Measurements from ENCODE around the gene RNF215.
A peak's percentile ranks its signal among the peaks of the same experiment; 100 is the strongest.

The RNF215 gene

GRCh38 chr22:30375312-30375849 is 11.8 kb downstream of the RNF215 start:
- Histone ChIP-seq H3K4me3 (replicated peaks; ENCODE audit: insufficient read depth, low read length) (no peak overlapping the region), H3K27me3 (ENCODE audit: insufficient read depth, poor library complexity, severe bottlenecking) (no peaks in the 10 kb centered on the region), H3K27ac (replicated peaks) (no peak overlapping the region)
- DNase-seq (ENCODE audit: low read depth in 1 of 2, low spot score in 1 of 2): no peak
- TF ChIP-seq POLR2AphosphoS5 (IDR thresholded peaks at IDR 0.05; ENCODE audit: low read depth) (no peak), GABPA (IDR thresholded peaks at IDR 0.05; ENCODE audit: low read depth) (no peak), REST (IDR thresholded peaks at IDR 0.05; ENCODE audit: insufficient replicate concordance, low read depth) (no peak), SPI1 (IDR thresholded peaks at IDR 0.05; ENCODE audit: borderline replicate concordance, low read depth) (no peak), CTCF (IDR thresholded peaks at IDR 0.05; ENCODE audit: insufficient read depth, low read length) (no peak)

- peak overlapping the region; percentile 81 for H3K27ac ChIP-seq (replicated peaks)
- no peak for TF ChIP-seq POLR2AphosphoS5 (IDR thresholded peaks at IDR 0.05; ENCODE audit: low read depth)
- no peak for DNase-seq (ENCODE audit: low read depth in 1 of 2, low spot score in 1 of 2)
- H3K4me3 ChIP-seq (replicated peaks; ENCODE audit: insufficient read depth, low read length): no peak overlapping the region
- H3K27me3 ChIP-seq (ENCODE audit: insufficient read depth, poor library complexity, severe bottlenecking): no peaks in the 10 kb centered on the region
Observed at GRCh38 chr22:30373331-30374325, 13.6 kb downstream of the RNF215 start.

- H3K27me3 ChIP-seq (ENCODE audit: insufficient read depth, poor library complexity, severe bottlenecking): no peaks in the 10 kb centered on the region
- peak; percentile 27; the same call in 1 of the 2 replicates for TF ChIP-seq SPI1 (IDR thresholded peaks at IDR 0.05; ENCODE audit: borderline replicate concordance, low read depth)
- TF ChIP-seq POLR2AphosphoS5 (IDR thresholded peaks at IDR 0.05; ENCODE audit: low read depth): peak; percentile 68
- no peak for TF ChIP-seq GABPA (IDR thresholded peaks at IDR 0.05; ENCODE audit: low read depth)
- peak; percentile 38 for TF ChIP-seq REST (IDR thresholded peaks at IDR 0.05; ENCODE audit: insufficient replicate concordance, low read depth)
- peak; percentile 74 to 90 for DNase-seq (ENCODE audit: low read depth in 1 of 2, low spot score in 1 of 2)
Observed at GRCh38 chr22:30372915-30373314, 14.3 kb downstream of the RNF215 start.

GRCh38 chr22:30371981-30372380 is 15.2 kb downstream of the RNF215 start:
- no peaks in the 10 kb centered on the region for H3K27me3 ChIP-seq (ENCODE audit: insufficient read depth, poor library complexity, severe bottlenecking)
- no peak for TF ChIP-seq POLR2AphosphoS5 (IDR thresholded peaks at IDR 0.05; ENCODE audit: low read depth)
- no peak for TF ChIP-seq CTCF (IDR thresholded peaks at IDR 0.05; ENCODE audit: insufficient read depth, low read length)
- no peak for TF ChIP-seq GABPA (IDR thresholded peaks at IDR 0.05; ENCODE audit: low read depth)
- TF ChIP-seq REST (IDR thresholded peaks at IDR 0.05; ENCODE audit: insufficient replicate concordance, low read depth): no peak
- TF ChIP-seq SPI1 (IDR thresholded peaks at IDR 0.05; ENCODE audit: borderline replicate concordance, low read depth): no peak
- H3K4me3 ChIP-seq (replicated peaks; ENCODE audit: insufficient read depth, low read length): no peak overlapping the region
- no peak for DNase-seq (ENCODE audit: low read depth in 1 of 2, low spot score in 1 of 2)
- no peak overlapping the region for H3K27ac ChIP-seq (replicated peaks)

More at GRCh38 chr22:30372915-30373314, 14.3 kb downstream of the RNF215 start:
- Histone ChIP-seq H3K27ac (replicated peaks) (peak overlapping the region; percentile 81), H3K4me3 (replicated peaks; ENCODE audit: insufficient read depth, low read length) (no peak overlapping the region)

Measured in HL-60 (cell line).